Ascending aorta (tissue), 2 donors: ENCODE measurements around the gene LYRM4. TPM values are rescaled to one million over a fixed set of nuclear protein-coding genes. Genes with fewer than 3 reads are reported as not detected.

Experiments used
- DNase-seq, 2 donors: peaks; one replicate each; pipeline ENCODE4 v3.0.0-alpha.2; 2019; ENCODE audit warnings: low spot score in 2 of 2
- H3K27ac ChIP-seq, 2 donors: fragments of 200-600 bp; sonication (generic); one replicate each; pipeline ENCODE4 v1.5.1; 2016 to 2017; ENCODE audit warnings: mild to moderate bottlenecking in 1 of 2
- H3K27me3 ChIP-seq: fragments of 200-600 bp; sonication (generic); one replicate; pipeline ENCODE4 v1.5.1; 2017
- H3K36me3 ChIP-seq, 2 donors: fragments of 200-600 bp; sonication (generic); one replicate each; pipeline ENCODE4 v1.5.1; 2016
- H3K4me1 ChIP-seq, 2 donors: fragments of 200-600 bp; sonication (generic); one replicate each; pipeline ENCODE4 v1.5.1; 2016 to 2017; ENCODE audit warnings: mild to moderate bottlenecking in 1 of 2
- H3K4me3 ChIP-seq, 2 donors: fragments of 200-600 bp; sonication (generic); one replicate each; pipeline ENCODE4 v1.5.1; 2016 to 2017; ENCODE audit warnings: mild to moderate bottlenecking in 1 of 2
- H3K9me3 ChIP-seq, 2 donors: fragments of 200-600 bp; sonication (generic); one replicate each; pipeline ENCODE4 v1.5.1; 2016
- CTCF ChIP-seq, 3 experiments: fragments of 200-600 bp in 2 of 3; fragments of 450-650 bp in 1 of 3; sonication (generic) in 2 of 3; IDR thresholded peaks; one replicate each; pipeline ENCODE4 v1.5.1; 2016 to 2019; ENCODE audit warnings: antibody characterized with exemption in 3 of 3, mild to moderate bottlenecking in 1 of 3, moderate library complexity in 1 of 3
- intact Hi-C: fragments of 100-400 bp; cut with DNase I; formaldehyde crosslinking; loops from one replicate; pipeline ENCODE4 v1.15.1; 2023
- total RNA-seq: library from RNA; depleted of rRNA; stranded (reverse); fragments of >200 nt; gene quantifications from one replicate; pipeline ENCODE4 v1.1.0, GENCODE V29; 2016

The LYRM4 gene
- total RNA-seq, 1 donor from 2014 or later: 10.5 TPM

- H3K27me3 ChIP-seq: no peaks in the 10 kb centered on the region
- no peaks in the 10 kb centered on the region for H3K9me3 ChIP-seq
- no peak for TF ChIP-seq CTCF (IDR thresholded peaks at IDR 0.05)
- H3K36me3 ChIP-seq: no peaks in the 10 kb centered on the region
- H3K4me3 ChIP-seq: peak overlapping the region in 1 of 2 donors; percentile 33
- no peaks in the 10 kb centered on the region for H3K4me1 ChIP-seq
- peak overlapping the region in 1 of 2 donors; percentile 28 for H3K27ac ChIP-seq
- DNase-seq: peak; percentile 26 to 79
- intact Hi-C loops: no loop called here
Measured at GRCh38 chr6:5132731-5133130, 128.0 kb downstream of the LYRM4 start.

DNA sequence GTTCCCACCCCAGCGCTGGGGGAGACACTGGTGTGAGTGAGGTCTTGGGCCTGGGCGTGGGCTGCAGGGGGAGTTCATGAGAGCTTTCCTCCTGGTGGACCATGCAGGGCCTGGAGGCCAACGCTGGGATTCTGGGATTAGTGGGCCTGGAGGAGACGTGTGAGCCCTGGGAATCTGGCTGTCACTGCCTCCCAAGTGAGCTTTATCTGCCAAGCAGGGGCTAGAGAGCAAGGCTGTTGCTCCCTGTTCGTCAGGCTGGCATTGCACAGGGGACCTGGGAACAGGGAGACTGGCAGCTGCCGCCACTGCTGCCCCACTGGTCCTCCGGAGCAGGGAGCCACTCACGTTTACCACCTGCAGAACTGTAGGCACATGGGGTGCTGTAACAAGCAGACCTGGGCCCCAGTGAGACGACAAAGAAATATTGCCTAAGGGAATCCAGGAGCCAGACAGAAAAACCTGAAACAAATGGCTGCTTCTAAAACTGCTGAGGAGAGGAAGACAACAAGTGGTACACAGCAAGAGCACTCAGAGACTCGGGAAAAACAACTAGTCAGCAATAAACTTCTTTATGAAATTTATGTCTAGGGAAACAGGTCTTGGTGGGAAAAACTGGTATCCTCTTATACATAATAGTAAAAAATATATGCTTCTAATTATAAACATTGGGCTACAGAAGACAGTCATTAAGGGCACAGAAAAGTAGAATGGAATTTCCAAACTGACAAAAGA is 130.4 kb downstream of the LYRM4 start:
- DNase-seq: no peak
- TF ChIP-seq CTCF (IDR thresholded peaks at IDR 0.05): no peak
- H3K9me3 ChIP-seq: no peaks in the 10 kb centered on the region
- no peaks in the 10 kb centered on the region for H3K4me1 ChIP-seq
- no peaks in the 10 kb centered on the region for H3K27me3 ChIP-seq
- no peak overlapping the region for H3K4me3 ChIP-seq
- H3K27ac ChIP-seq: no peak overlapping the region
- intact Hi-C loops: no loop called here
- no peaks in the 10 kb centered on the region for H3K36me3 ChIP-seq

GRCh38 chr6:5128351-5128750 is 132.4 kb downstream of the LYRM4 start:
- H3K4me3 ChIP-seq: no peak overlapping the region
- no peak for DNase-seq
- H3K4me1 ChIP-seq: no peaks in the 10 kb centered on the region
- H3K27me3 ChIP-seq: no peaks in the 10 kb centered on the region
- H3K36me3 ChIP-seq: no peaks in the 10 kb centered on the region
- no peak for TF ChIP-seq CTCF (IDR thresholded peaks at IDR 0.05)
- H3K27ac ChIP-seq: no peak overlapping the region
- H3K9me3 ChIP-seq: no peaks in the 10 kb centered on the region
- intact Hi-C loops: no loop called here

DNA sequence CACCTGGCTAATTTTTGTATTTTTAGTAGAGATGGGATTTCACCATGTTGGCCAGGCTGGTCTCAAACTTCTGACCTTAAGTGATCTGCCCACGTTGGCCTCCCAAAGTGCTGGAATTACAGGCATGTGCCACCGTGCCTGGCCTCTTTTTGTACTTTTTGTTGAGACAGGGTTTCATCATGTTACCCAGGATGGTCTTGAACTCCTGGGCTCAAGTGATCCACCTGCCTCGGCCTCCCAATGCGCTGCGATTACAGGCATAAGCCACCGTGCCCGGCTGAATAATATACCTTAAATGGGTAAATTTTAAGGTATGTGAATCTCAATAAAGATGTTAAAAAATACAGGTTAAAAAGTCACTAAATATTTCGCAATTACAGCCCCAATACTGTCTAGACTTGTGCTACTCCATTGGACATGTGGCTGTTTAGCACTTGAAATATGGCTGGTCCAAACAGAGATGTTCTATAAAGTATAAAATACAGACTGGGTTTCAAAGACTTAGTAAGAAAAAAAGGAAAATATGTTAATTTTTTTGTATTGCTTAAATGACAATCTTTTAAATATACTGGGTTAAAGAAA is 133.6 kb downstream of the LYRM4 start:
- intact Hi-C loops: no loop called here
- Histone ChIP-seq H3K4me3 (no peak overlapping the region), H3K27me3 (no peaks in the 10 kb centered on the region), H3K9me3 (no peaks in the 10 kb centered on the region), H3K36me3 (no peaks in the 10 kb centered on the region), H3K4me1 (no peaks in the 10 kb centered on the region), H3K27ac (no peak overlapping the region)
- DNase-seq: no peak
- TF ChIP-seq CTCF (IDR thresholded peaks at IDR 0.05): no peak

DNA sequence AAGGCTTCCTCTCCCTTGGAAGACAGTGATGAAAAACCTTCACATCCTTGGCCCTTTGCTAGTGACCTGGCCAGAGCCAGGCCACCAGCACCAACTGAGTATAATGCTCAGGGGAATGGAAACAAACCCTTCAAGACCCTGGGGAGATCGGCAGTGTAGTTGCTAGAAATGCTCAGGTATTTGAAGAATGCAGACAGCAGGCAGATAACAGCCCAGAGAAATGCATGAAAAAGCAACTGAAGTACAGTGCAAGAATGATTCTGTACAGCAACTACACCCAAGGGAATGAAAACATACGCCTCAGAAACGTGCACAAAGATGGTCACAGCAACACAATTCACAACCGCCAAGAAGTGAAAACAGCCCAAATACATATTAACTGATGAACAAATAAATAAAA is 134.5 kb downstream of the LYRM4 start:
- DNase-seq: no peak
- intact Hi-C loops: no loop called here
- H3K27me3 ChIP-seq: no peaks in the 10 kb centered on the region
- no peaks in the 10 kb centered on the region for H3K36me3 ChIP-seq
- TF ChIP-seq CTCF (IDR thresholded peaks at IDR 0.05): no peak
- no peak overlapping the region for H3K27ac ChIP-seq
- no peaks in the 10 kb centered on the region for H3K4me1 ChIP-seq
- H3K9me3 ChIP-seq: no peaks in the 10 kb centered on the region
- H3K4me3 ChIP-seq: no peak overlapping the region
